ENCODE data around the gene HEXIM1. TPM values are rescaled to one million over a fixed set of nuclear protein-coding genes. Genes with fewer than 3 reads are reported as not detected.
"Not testable (repeated sequence)": the region's sequence is repeated elsewhere in the genome, so short reads cannot be mapped to it uniquely, and the experiment has no call there.

Gene HEXIM1
- total RNA-seq, 2 donors from 2014 or later: 50.9 to 93.3 TPM

GRCh38 chr17:45123930-45124796 lies 24.1 kb upstream of the HEXIM1 start:
- no peak for DNase-seq (ENCODE audit: low spot score in 2 of 2)
- Mint-ChIP-seq H3K9me3 (no peaks in the 10 kb centered on the region), H3K36me3 (no peaks in the 10 kb centered on the region), H3K27ac (no peak overlapping the region)
- ATAC-seq: peak; percentile 64 to 88

GRCh38 chr17:45124797-45125122 lies 23.5 kb upstream of the HEXIM1 start:
- not testable (repeated sequence) for H3K27ac Mint-ChIP-seq; H3K9me3 Mint-ChIP-seq; H3K36me3 Mint-ChIP-seq; ATAC-seq; DNase-seq (ENCODE audit: low spot score in 2 of 2)

- Mint-ChIP-seq H3K27ac (no peak overlapping the region), H3K36me3 (no peaks in the 10 kb centered on the region), H3K9me3 (no peaks in the 10 kb centered on the region)
- no peak for DNase-seq (ENCODE audit: low spot score in 2 of 2)
- ATAC-seq: no peak
Measured at GRCh38 chr17:45125509-45125908, 22.8 kb upstream of the HEXIM1 start.

- no peaks in the 10 kb centered on the region for H3K9me3 Mint-ChIP-seq
- no peak for ATAC-seq
- H3K36me3 Mint-ChIP-seq: no peaks in the 10 kb centered on the region
- DNase-seq (ENCODE audit: low spot score in 2 of 2): no peak
- peak overlapping the region in 1 of 2 donors; percentile 77 for H3K27ac Mint-ChIP-seq
Measured at GRCh38 chr17:45127207-45127547, 21.1 kb upstream of the HEXIM1 start.

GRCh38 chr17:45127548-45128300 lies 20.6 kb upstream of the HEXIM1 start:
- DNase-seq (ENCODE audit: low spot score in 2 of 2) (no peak), ATAC-seq (no peak)
- Mint-ChIP-seq H3K36me3 (no peaks in the 10 kb centered on the region), H3K27ac (peak overlapping the region in 1 of 2 donors; percentile 77), H3K9me3 (no peaks in the 10 kb centered on the region)

- Mint-ChIP-seq H3K9me3 (no peaks in the 10 kb centered on the region), H3K36me3 (no peaks in the 10 kb centered on the region), H3K27ac (no peak overlapping the region)
- ATAC-seq (no peak), DNase-seq (ENCODE audit: low spot score in 2 of 2) (no peak)
Measured at GRCh38 chr17:45128331-45128730, 19.9 kb upstream of the HEXIM1 start.

- Mint-ChIP-seq H3K9me3 (no peaks in the 10 kb centered on the region), H3K36me3 (no peaks in the 10 kb centered on the region), H3K27ac (no peak overlapping the region)
- no peak for DNase-seq (ENCODE audit: low spot score in 2 of 2)
- ATAC-seq: no peak
Measured at GRCh38 chr17:45128989-45129388, 19.3 kb upstream of the HEXIM1 start.

GRCh38 chr17:45129426-45129939 lies 18.8 kb upstream of the HEXIM1 start:
- H3K27ac Mint-ChIP-seq: no peak overlapping the region
- no peaks in the 10 kb centered on the region for H3K9me3 Mint-ChIP-seq
- ATAC-seq: no peak
- H3K36me3 Mint-ChIP-seq: no peaks in the 10 kb centered on the region
- DNase-seq (ENCODE audit: low spot score in 2 of 2): no peak

- DNase-seq (ENCODE audit: low spot score in 2 of 2): no peak
- Mint-ChIP-seq H3K36me3 (no peaks in the 10 kb centered on the region), H3K9me3 (no peaks in the 10 kb centered on the region), H3K27ac (no peak overlapping the region)
- no peak for ATAC-seq
Measured at GRCh38 chr17:45129940-45130680, 18.2 kb upstream of the HEXIM1 start.

- DNase-seq (ENCODE audit: low spot score in 2 of 2): no peak
- H3K9me3 Mint-ChIP-seq: no peaks in the 10 kb centered on the region
- no peak overlapping the region for H3K27ac Mint-ChIP-seq
- ATAC-seq: no peak
- no peaks in the 10 kb centered on the region for H3K36me3 Mint-ChIP-seq
Measured at GRCh38 chr17:45130681-45131615, 17.3 kb upstream of the HEXIM1 start.

GRCh38 chr17:45131616-45132319 lies 16.5 kb upstream of the HEXIM1 start:
- H3K27ac Mint-ChIP-seq: no peak overlapping the region
- ATAC-seq (peak in 1 of 2 donors; percentile 8), DNase-seq (ENCODE audit: low spot score in 2 of 2) (peak in 1 of 2 donors; percentile 77)
- H3K36me3 Mint-ChIP-seq: no peaks in the 10 kb centered on the region
- no peaks in the 10 kb centered on the region for H3K9me3 Mint-ChIP-seq

GRCh38 chr17:45132320-45132571 lies 16.0 kb upstream of the HEXIM1 start, which contains the start of gene PLCD3:
Gene PLCD3 (minus strand): TSS chr17:45132515. CDS start chr17:45132410, 105 bp downstream.
- no peaks in the 10 kb centered on the region for H3K9me3 Mint-ChIP-seq
- DNase-seq (ENCODE audit: low spot score in 2 of 2): peak in 1 of 2 donors; percentile 69
- no peaks in the 10 kb centered on the region for H3K36me3 Mint-ChIP-seq
- peak within 1 kb of the TSS; percentile 44 to 70 for H3K27ac Mint-ChIP-seq
- ATAC-seq: peak in 1 of 2 donors; percentile 56

GRCh38 chr17:45132572-45133463 lies 15.5 kb upstream of the HEXIM1 start:
- peak; percentile 37 to 51 for ATAC-seq

GRCh38 chr17:45135192-45135977 lies 12.9 kb upstream of the HEXIM1 start, which contains the start of gene ACBD4:
Gene ACBD4 (plus strand): TSS chr17:45135687. CDS start chr17:45136145, 458 bp downstream.
- peak within 1 kb of the TSS; percentile 84 to 85 for H3K27ac Mint-ChIP-seq
- DNase-seq (ENCODE audit: low spot score in 2 of 2): peak; percentile 96 to 100
- no peaks in the 10 kb centered on the region for H3K36me3 Mint-ChIP-seq
- peak; percentile 86 to 87 for ATAC-seq
- no peaks in the 10 kb centered on the region for H3K9me3 Mint-ChIP-seq

More at GRCh38 chr17:45132572-45133463, 15.5 kb upstream of the HEXIM1 start:
- DNase-seq (ENCODE audit: low spot score in 2 of 2): peak; percentile 67 to 83
- H3K27ac Mint-ChIP-seq: peak overlapping the region; percentile 44 to 70
- H3K9me3 Mint-ChIP-seq: no peaks in the 10 kb centered on the region
- no peaks in the 10 kb centered on the region for H3K36me3 Mint-ChIP-seq
